Subcutaneous abdominal adipose tissue (tissue), 5 donors: Measurements from ENCODE around the gene MARK2.

Experiments
- H3K27ac ChIP-seq: one replicate; pipeline ENCODE4 v1.7.0; 2013; ENCODE audit warnings: low read depth, mild to moderate bottlenecking, inconsistent platforms, low read length, moderate library complexity
- H3K27me3 ChIP-seq, 5 donors: one replicate each; pipeline ENCODE4 v1.7.0; 2013; ENCODE audit warnings: low read length in 5 of 5, inconsistent platforms in 1 of 5; ENCODE audit not compliant: control insufficient read depth in 5 of 5, insufficient read depth in 4 of 5
- H3K36me3 ChIP-seq, 5 donors: one replicate each; pipeline ENCODE4 v1.7.0; 2013; ENCODE audit warnings: low read length in 5 of 5; ENCODE audit not compliant: control insufficient read depth in 5 of 5, insufficient read depth in 5 of 5
- H3K4me1 ChIP-seq, 5 donors: one replicate each; pipeline ENCODE4 v1.7.0; 2013; ENCODE audit warnings: low read length in 5 of 5, mild to moderate bottlenecking in 3 of 5, moderate library complexity in 1 of 5; ENCODE audit not compliant: control insufficient read depth in 5 of 5, insufficient read depth in 5 of 5
- H3K4me3 ChIP-seq, 5 donors: one replicate each; pipeline ENCODE4 v1.7.0; 2013; ENCODE audit warnings: low read length in 5 of 5, low read depth in 1 of 5
- H3K9ac ChIP-seq, 5 donors: one replicate each; pipeline ENCODE4 v1.7.0; 2013; ENCODE audit warnings: low read length in 5 of 5, mild to moderate bottlenecking in 4 of 5, moderate library complexity in 3 of 5
- H3K9me3 ChIP-seq, 5 donors: one replicate each; pipeline ENCODE4 v1.7.0; 2013; ENCODE audit warnings: low read length in 5 of 5; ENCODE audit not compliant: control insufficient read depth in 5 of 5
- donor health status: healthy.
- donor health status: healthy.
- donor health status: healthy.
- donor health status: healthy.
- donor health status: healthy.

The MARK2 gene

DNA sequence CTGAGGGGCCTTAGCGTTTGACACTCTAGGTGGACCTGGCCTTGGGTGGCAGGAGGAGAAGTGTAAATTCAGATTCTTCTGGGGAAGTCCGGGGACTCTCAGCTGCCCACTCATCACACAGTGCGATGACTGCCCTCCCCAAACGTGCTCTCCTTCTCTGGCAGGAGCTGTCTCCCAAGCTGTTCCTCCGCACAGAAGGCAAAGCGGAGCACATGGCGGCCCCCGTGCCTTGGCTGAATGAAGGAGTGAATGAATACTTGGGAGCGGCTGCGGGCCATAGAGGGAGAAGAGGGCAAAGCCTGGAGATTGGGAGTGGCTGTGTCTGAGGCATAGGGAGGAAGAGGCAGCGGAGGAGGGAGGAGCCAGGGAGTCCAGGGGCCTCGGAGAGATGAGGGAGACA lies 93.0 kb downstream of the MARK2 start:
- H3K27me3 ChIP-seq = no peaks in the 10 kb centered on the region
- no peak overlapping the region for H3K9ac ChIP-seq
- no peaks in the 10 kb centered on the region for H3K9me3 ChIP-seq
- H3K36me3 ChIP-seq = no peaks in the 10 kb centered on the region
- no peak overlapping the region for H3K4me3 ChIP-seq
- H3K27ac ChIP-seq = no peak overlapping the region
- peaks cover 0 to 9% (median 5%) of the 10 kb centered on the region in 5 donors for H3K4me1 ChIP-seq

DNA sequence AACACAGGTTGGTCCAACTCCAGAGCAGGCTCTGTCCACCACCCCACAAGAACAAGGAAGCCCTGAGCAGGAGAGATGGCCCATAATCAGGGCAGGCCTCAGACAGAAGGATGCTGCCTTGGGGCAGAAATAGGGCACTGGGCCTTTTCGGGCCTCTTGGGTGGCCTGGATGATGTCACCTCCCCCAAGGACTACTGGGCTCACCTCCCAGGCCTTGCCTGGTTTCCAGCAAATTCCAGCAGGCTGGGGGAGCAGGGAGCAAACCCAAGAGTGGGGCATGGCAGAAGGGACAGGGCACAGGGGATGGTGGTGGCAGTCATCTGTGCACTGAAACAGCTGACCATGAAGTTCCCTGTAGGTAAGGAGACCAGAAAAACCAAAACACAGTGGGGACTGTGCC lies 94.5 kb downstream of the MARK2 start:
- H3K9me3 ChIP-seq = no peaks in the 10 kb centered on the region
- no peaks in the 10 kb centered on the region for H3K36me3 ChIP-seq
- H3K27me3 ChIP-seq = no peaks in the 10 kb centered on the region
- H3K27ac ChIP-seq = no peak overlapping the region
- no peak overlapping the region for H3K4me3 ChIP-seq
- peaks cover 0 to 15% (median 10%) of the 10 kb centered on the region in 5 donors for H3K4me1 ChIP-seq
- no peak overlapping the region for H3K9ac ChIP-seq

DNA sequence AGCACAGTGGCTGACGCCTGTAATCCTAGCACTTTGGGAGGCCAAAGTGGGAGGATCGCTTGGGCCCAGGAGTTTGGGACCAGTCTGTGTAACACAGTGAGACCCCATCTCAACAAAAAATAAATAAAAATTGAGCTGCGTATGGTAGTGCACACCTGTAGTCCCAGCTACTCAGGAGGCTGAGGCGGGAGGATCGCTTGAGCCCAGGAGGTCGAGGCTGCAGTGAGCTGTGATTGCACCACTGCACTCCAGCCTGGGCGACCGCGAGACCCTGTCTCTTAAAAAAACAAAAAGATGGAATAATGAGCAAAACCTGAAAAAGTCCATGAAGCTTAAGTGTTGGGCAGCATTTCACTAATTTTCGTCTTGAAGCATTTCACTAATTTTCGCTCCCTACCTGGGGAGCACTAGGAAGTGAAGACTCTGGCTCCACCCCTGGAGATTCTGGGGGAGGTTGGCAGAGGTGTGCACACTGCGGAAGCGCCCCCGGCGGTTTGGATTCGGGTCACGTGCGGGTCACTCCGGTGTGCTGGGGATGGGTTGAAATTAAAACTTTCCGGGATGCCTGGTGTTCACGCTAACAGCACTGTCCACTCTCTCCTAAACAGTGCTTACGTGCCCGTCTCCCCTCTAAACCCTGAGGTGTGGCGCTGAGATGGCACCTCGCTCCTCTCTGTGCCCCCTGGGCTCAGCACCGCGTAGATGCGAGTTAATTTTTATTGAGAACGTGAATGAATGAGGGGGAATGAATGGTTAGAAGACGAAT lies 99.0 kb downstream of the MARK2 start:
- H3K4me3 ChIP-seq = peak overlapping the region; percentile 65 to 84 (median 75)
- H3K36me3 ChIP-seq = no peaks in the 10 kb centered on the region
- peak overlapping the region in 4 of 5 donors; percentile 40 to 75 (median 68) for H3K9ac ChIP-seq
- H3K9me3 ChIP-seq = no peaks in the 10 kb centered on the region
- peaks cover 0 to 35% (median 25%) of the 10 kb centered on the region in 5 donors for H3K4me1 ChIP-seq
- H3K27ac ChIP-seq = peak overlapping the region; percentile 32
- H3K27me3 ChIP-seq = no peaks in the 10 kb centered on the region

DNA sequence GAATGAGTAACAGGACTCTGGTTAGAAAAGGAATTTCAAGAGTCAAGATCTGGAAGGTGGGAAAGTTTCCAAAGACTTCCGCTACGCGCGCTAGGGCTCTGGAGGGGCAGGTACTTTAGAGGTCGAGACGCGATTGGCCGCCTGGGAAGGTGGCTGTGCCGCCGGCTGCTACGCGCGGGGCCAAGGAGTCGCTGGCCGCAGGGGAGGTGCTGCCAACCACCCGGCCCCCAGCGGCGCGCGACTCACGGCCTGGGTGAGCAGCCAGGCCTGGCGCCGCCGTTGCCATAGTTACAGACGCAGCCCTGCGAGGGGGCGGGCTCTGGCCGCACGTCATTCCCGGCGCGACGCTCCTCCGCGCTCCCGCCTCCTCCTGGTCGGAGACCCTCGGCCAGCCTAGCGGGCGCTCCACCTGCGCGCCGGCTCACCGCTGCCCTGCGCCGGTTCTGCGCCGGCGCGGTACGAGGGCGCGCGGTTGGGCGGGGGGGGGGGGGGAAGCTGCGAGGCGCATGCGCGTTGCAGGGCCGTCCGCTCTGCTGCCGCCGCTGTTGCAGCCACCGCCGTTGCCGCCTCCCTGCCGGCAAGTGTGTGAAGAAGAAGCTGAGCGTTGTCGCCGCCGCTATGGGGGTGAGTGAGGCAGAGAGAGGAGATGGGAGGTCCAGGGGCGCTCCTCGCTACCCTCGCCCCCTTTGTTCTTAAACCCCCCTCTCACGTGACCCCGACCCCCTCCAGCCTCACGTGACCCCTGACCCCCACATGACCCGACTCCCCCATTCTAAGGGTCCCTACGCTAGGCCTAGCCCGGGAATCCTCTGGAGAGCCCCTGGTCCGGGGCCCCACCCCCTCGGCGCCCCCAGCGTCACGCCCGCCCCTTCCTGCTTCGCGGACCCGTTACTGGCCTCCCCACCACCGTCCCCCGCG lies 99.8 kb downstream of the MARK2 start, which contains the start of gene NAA40:
NAA40 (plus strand) TSS at position 524 of the 918 bp plus-strand sequence; CDS start at position 619, 95 bp downstream.
- no peaks in the 10 kb centered on the region for H3K27me3 ChIP-seq
- no peaks in the 10 kb centered on the region for H3K9me3 ChIP-seq
- H3K36me3 ChIP-seq = no peaks in the 10 kb centered on the region
- peaks cover 0 to 32% (median 21%) of the 10 kb centered on the region in 5 donors for H3K4me1 ChIP-seq
- H3K4me3 ChIP-seq = peak within 1 kb of the TSS; percentile 75 to 84 (median 78)
- peak within 1 kb of the TSS; percentile 37 for H3K27ac ChIP-seq
- peak within 1 kb of the TSS in 4 of 5 donors; percentile 71 to 84 (median 74) for H3K9ac ChIP-seq

DNA sequence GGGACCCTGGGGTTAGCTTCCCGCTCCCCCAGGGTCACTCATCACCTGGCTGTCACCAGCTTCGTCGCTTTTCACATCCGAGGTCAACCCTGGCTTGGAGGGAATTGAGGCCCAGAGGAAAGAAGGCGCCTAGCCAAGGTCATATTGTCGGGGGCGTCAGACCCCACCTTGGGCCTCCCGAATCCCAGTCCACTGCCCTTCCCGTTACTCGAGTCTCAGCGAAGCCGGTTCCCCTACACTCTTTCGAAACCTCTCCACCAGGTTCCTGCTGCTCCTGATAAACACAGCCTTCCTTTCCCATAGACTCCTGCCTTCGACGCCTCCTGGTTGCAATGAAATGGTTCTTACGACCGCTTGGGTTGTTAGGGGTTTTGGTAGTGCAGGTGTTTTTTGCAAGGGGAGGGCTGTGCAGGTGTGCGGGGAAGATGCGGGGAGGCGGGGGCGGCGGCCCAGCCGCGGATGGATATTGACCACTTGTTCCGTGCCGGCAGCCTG lies 100.5 kb downstream of the MARK2 start:
- Histone ChIP-seq H3K4me1 (peaks cover 0 to 32% (median 19%) of the 10 kb centered on the region in 5 donors), H3K36me3 (no peaks in the 10 kb centered on the region), H3K4me3 (peak overlapping the region; percentile 75 to 84 (median 78)), H3K27ac (peak overlapping the region; percentile 37), H3K9ac (peak overlapping the region in 4 of 5 donors; percentile 71 to 84 (median 74)), H3K9me3 (no peaks in the 10 kb centered on the region), H3K27me3 (no peaks in the 10 kb centered on the region)

DNA sequence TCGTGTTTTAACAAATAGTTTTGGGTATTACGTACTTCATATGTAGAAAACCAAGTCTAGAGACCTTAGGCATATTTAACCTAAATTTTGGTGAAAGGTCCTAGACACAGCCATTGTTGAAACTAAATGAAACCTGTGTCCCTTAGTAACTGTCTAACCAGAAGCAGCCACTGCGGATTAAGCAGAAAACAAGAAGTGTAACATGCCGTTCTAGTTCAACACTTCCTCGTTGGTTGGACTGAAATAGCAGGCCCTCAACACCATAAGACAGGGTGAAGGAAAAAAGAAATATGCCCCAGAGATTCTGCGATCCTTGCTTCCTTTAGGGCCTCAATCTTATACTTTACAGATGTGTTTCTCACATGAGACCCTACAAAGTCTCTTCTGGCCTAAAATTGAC lies 101.9 kb downstream of the MARK2 start:
- Histone ChIP-seq H3K4me3 (no peak overlapping the region), H3K36me3 (no peaks in the 10 kb centered on the region), H3K27me3 (no peaks in the 10 kb centered on the region), H3K9ac (peak overlapping the region in 1 of 5 donors; percentile 49), H3K9me3 (no peaks in the 10 kb centered on the region), H3K4me1 (peaks cover 2 to 45% (median 29%) of the 10 kb centered on the region in 5 donors), H3K27ac (no peak overlapping the region)

DNA sequence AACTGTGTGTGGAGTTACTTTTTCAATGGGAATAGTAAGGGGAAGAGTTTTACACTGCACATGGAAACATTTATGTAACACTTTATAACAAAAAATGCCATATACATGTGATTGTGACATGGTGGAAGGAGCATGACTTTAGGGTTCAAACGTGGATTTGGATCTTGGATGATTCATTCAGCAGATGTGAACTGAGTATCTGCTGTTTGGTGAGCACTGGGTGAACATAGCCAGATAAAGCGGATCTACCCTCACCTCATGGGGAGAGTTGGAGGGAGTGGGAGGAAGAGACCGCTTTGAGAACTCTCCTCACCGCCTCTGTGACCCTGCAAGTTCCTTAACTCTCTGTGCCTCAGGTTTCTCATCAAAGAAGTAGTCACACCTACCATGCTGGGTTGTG lies 103.0 kb downstream of the MARK2 start:
- no peak overlapping the region for H3K27ac ChIP-seq
- no peaks in the 10 kb centered on the region for H3K27me3 ChIP-seq
- no peak overlapping the region for H3K9ac ChIP-seq
- peaks cover 0 to 10% (median 4%) of the 10 kb centered on the region in 5 donors for H3K36me3 ChIP-seq
- no peak overlapping the region for H3K4me3 ChIP-seq
- H3K4me1 ChIP-seq = peaks cover 2 to 46% (median 31%) of the 10 kb centered on the region in 5 donors
- no peaks in the 10 kb centered on the region for H3K9me3 ChIP-seq

DNA sequence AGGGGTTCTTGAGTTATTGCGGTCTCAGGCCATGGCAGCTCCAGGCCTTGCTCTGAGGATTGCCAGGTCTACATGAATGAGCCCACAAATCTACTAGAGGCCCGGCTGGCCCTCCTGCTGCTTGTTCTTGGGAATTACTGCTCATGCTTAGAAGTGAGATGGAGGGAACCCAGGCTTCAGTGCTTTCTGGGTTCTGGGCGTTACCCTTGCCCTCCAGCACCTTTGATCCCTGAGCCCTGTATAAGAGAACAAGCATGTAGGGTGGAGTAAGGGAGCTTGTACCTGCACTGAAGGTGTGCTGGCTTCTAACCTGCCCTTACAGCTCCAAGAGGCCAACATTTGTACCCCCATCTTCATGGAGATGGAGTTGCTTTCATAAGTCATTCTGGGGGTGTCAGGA lies 103.9 kb downstream of the MARK2 start:
- no peak overlapping the region for H3K27ac ChIP-seq
- no peak overlapping the region for H3K4me3 ChIP-seq
- H3K9me3 ChIP-seq = no peaks in the 10 kb centered on the region
- no peaks in the 10 kb centered on the region for H3K27me3 ChIP-seq
- H3K4me1 ChIP-seq = peaks cover 2 to 46% (median 31%) of the 10 kb centered on the region in 5 donors
- H3K36me3 ChIP-seq = peaks cover 0 to 10% (median 5%) of the 10 kb centered on the region in 5 donors
- no peak overlapping the region for H3K9ac ChIP-seq

DNA sequence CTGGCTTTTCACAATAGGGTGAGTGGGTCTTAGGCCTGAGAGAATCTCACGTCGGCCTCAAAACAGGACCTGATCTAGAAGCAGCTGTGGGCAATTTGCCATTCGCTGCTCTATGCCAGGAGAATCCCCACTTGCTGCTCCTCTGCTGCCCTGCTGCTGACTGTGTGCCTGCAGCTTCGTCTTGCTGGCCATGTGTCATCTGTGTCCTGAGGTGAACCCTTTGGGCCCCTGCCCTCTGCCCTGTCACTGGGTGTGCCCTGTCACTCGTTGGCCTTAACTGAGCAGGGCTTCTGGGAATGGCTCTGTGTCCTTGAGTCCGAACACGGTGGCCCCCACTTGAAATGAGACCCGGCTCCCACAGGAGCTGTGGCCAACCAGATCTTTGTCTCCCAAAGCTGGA lies 106.1 kb downstream of the MARK2 start:
- Histone ChIP-seq H3K4me1 (peaks cover 2 to 28% (median 19%) of the 10 kb centered on the region in 5 donors), H3K27me3 (no peaks in the 10 kb centered on the region), H3K4me3 (no peak overlapping the region), H3K9ac (peak overlapping the region in 4 of 5 donors; percentile 17 to 54 (median 40)), H3K9me3 (no peaks in the 10 kb centered on the region), H3K27ac (peak overlapping the region; percentile 87), H3K36me3 (peaks cover 0 to 10% (median 5%) of the 10 kb centered on the region in 5 donors)
